Measurements from ENCODE around the gene INPP5B.
"Not testable (repeated sequence)": the region's sequence is repeated elsewhere in the genome, so short reads cannot be mapped to it uniquely, and the experiment has no call there.

The INPP5B gene

GRCh38 chr1:37945743-37946702 is 830 bp downstream of the INPP5B start:
- TF ChIP-seq CTCF (IDR thresholded peaks at IDR 0.05; ENCODE audit: insufficient read depth, low read length, missing control alignments), result no peak
- DNase-seq (ENCODE audit: low read depth, low spot score), result peak; percentile 69
- ChIA-PET POLR2A (no interaction called here), CTCF (interaction anchor here (1.4 kb wide), 1 partner anchor 13 kb away, joined by 4 read pairs; no protein-coding TSS in a partner anchor)
- peak overlapping the region; percentile 91 for H3K4me3 ChIP-seq (ENCODE audit: low read depth, low read length)

GRCh38 chr1:37945251-37945650 is 1.6 kb downstream of the INPP5B start:
- no peak overlapping the region for H3K4me3 ChIP-seq (ENCODE audit: low read depth, low read length)
- no peak for DNase-seq (ENCODE audit: low read depth, low spot score)
- ChIA-PET CTCF (interaction anchor here (1.4 to 1.5 kb wide), 2 partner anchors 22 to 85 kb away, joined by 3 to 4 read pairs; no protein-coding TSS in a partner anchor), POLR2A (interaction anchor here (2.0 kb wide), 1 partner anchor 13 kb away, joined by 7 read pairs; no protein-coding TSS in a partner anchor)
- no peak for TF ChIP-seq CTCF (IDR thresholded peaks at IDR 0.05; ENCODE audit: insufficient read depth, low read length, missing control alignments)

GRCh38 chr1:37944816-37945215 is 2.0 kb downstream of the INPP5B start:
- ChIA-PET POLR2A (interaction anchor here (2.0 kb wide), 1 partner anchor 13 kb away, joined by 7 read pairs; no protein-coding TSS in a partner anchor), CTCF (interaction anchor here (1.4 to 1.5 kb wide), 3 partner anchors 22 to 85 kb away, joined by 3 to 4 read pairs (median 4); partner anchors contain the start of gene SF3A3)
- no peak overlapping the region for H3K4me3 ChIP-seq (ENCODE audit: low read depth, low read length)
- TF ChIP-seq CTCF (IDR thresholded peaks at IDR 0.05; ENCODE audit: insufficient read depth, low read length, missing control alignments), result no peak
- DNase-seq (ENCODE audit: low read depth, low spot score), result no peak

GRCh38 chr1:37944086-37944763 is 2.6 kb downstream of the INPP5B start:
- ChIA-PET POLR2A (interaction anchor here (2.0 kb wide), 1 partner anchor 12 kb away, joined by 7 read pairs; no protein-coding TSS in a partner anchor), CTCF (interaction anchor here (1.0 to 1.5 kb wide), 6 partner anchors 21 to 84 kb away, joined by 3 to 4 read pairs (median 4); partner anchors contain the start of gene SF3A3)
- no peak for DNase-seq (ENCODE audit: low read depth, low spot score)
- TF ChIP-seq CTCF (IDR thresholded peaks at IDR 0.05; ENCODE audit: insufficient read depth, low read length, missing control alignments), result no peak
- no peak overlapping the region for H3K4me3 ChIP-seq (ENCODE audit: low read depth, low read length)

GRCh38 chr1:37940299-37940947 is 6.4 kb downstream of the INPP5B start:
- DNase-seq (ENCODE audit: low read depth, low spot score), result no peak
- ChIA-PET CTCF (interaction anchor here (1.0 to 2.1 kb wide), 3 partner anchors 9 to 81 kb away, joined by 4 to 8 read pairs (median 4); partner anchors contain the start of gene MTF1), POLR2A (no interaction called here)
- no peak for TF ChIP-seq CTCF (IDR thresholded peaks at IDR 0.05; ENCODE audit: insufficient read depth, low read length, missing control alignments)
- no peak overlapping the region for H3K4me3 ChIP-seq (ENCODE audit: low read depth, low read length)

- ChIA-PET CTCF (interaction anchor here (1.3 kb wide), 2 partner anchors 11 to 14 kb away, joined by 4 to 5 read pairs; no protein-coding TSS in a partner anchor), POLR2A (interaction anchor here (0.6 kb wide), 1 partner anchor 10 kb away, joined by 3 read pairs; no protein-coding TSS in a partner anchor)
- H3K4me3 ChIP-seq (ENCODE audit: low read depth, low read length); DNase-seq (ENCODE audit: low read depth, low spot score): not testable (repeated sequence)
These were observed 10.1 kb downstream of the INPP5B start for GRCh38 chr1:37936760-37937159.

Data from AG04449 (cell line).